Endodermal cell (in vitro differentiated cells): ENCODE data around the gene CRCP. TPM values are rescaled to one million over a fixed set of nuclear protein-coding genes. Genes with fewer than 3 reads are reported as not detected.

Experiments used
- DNase-seq: peaks from one replicate; pipeline ENCODE4 v3.0.0-alpha.2; 2017
- H3K27ac ChIP-seq: 2 replicates; pipeline ENCODE4 v1.5.1; 2013; ENCODE audit warnings: mild to moderate bottlenecking, low read depth, low read length, moderate library complexity
- H3K27me3 ChIP-seq: 2 replicates; pipeline ENCODE4 v1.6.1; 2013; ENCODE audit warnings: mild to moderate bottlenecking, low read length, moderate library complexity; ENCODE audit not compliant: insufficient read depth, control insufficient read depth, poor library complexity, severe bottlenecking
- H3K36me3 ChIP-seq: 2 replicates; pipeline ENCODE4 v1.7.0; 2013; ENCODE audit warnings: mild to moderate bottlenecking, low read length, moderate library complexity; ENCODE audit not compliant: control insufficient read depth, insufficient read depth
- H3K4me1 ChIP-seq: one replicate; pipeline ENCODE4 v1.7.0; 2013; ENCODE audit warnings: low read length; ENCODE audit not compliant: control insufficient read depth, insufficient read depth
- H3K4me3 ChIP-seq: 2 replicates; pipeline ENCODE4 v1.5.1; 2013; ENCODE audit warnings: mild to moderate bottlenecking, low read length, moderate library complexity
- H3K9ac ChIP-seq: 2 replicates; pipeline ENCODE4 v1.6.1; 2013; ENCODE audit warnings: mild to moderate bottlenecking, low read length, moderate library complexity; ENCODE audit not compliant: poor library complexity, severe bottlenecking; ENCODE audit errors: extremely low read depth
- H3K9me3 ChIP-seq: 2 replicates; pipeline ENCODE4 v1.6.1; 2013; ENCODE audit warnings: mild to moderate bottlenecking, low read length, moderate library complexity; ENCODE audit not compliant: control insufficient read depth
- H3K27ac Mint-ChIP-seq: 2 replicates; pipeline ENCODE4 v1.8.0; 2020; ENCODE audit warnings: mixed read lengths
- H3K27me3 Mint-ChIP-seq: 2 replicates; pipeline ENCODE4 v1.8.0; 2021; ENCODE audit warnings: mild to moderate bottlenecking, mixed read lengths; ENCODE audit not compliant: insufficient read depth
- H3K36me3 Mint-ChIP-seq: 2 replicates; pipeline ENCODE4 v1.8.0; 2020; ENCODE audit warnings: low read depth, mixed read lengths
- H3K4me1 Mint-ChIP-seq: 2 replicates; pipeline ENCODE4 v1.8.0; 2020; ENCODE audit warnings: mixed read lengths
- H3K4me3 Mint-ChIP-seq: 2 replicates; pipeline ENCODE4 v1.8.0; 2020; ENCODE audit warnings: mild to moderate bottlenecking, moderate library complexity, mixed read lengths
- H3K9me3 Mint-ChIP-seq: 2 replicates; pipeline ENCODE4 v1.8.0; 2020; ENCODE audit warnings: mild to moderate bottlenecking, mixed read lengths
- CTCF ChIP-seq: fragments of 200-600 bp; sonication (generic); conservative IDR thresholded peaks from 2 replicates; pipeline ENCODE4 v1.5.0; 2021; ENCODE audit warnings: antibody characterized with exemption, mild to moderate bottlenecking
- WGBS, 2 experiments: methylation state at CpG; one replicate each; pipeline versions ENCODE4 v1.1.5 to v1.1.7; 2013; ENCODE audit warnings: missing lambda C conversion rate in 2 of 2, mixed read lengths in 1 of 2; ENCODE audit not compliant: insufficient coverage in 1 of 2, insufficient read length in 1 of 2; 5-methylcytosine and 5-hydroxymethylcytosine counted together
- total RNA-seq, 2 donors: library from RNA; stranded (reverse); fragmentation: NEBNext Ultra II Directional in 1 of 2; extraction: Animal tissue kit (Norgen Biotek cat#: 25700) in 1 of 2; gene quantifications; 2 replicates in 1 of 2; 3 replicates in 1 of 2; pipeline ENCODE4 v1.2.1, GENCODE V29; 2021

CRCP gene
- total RNA-seq, 2 donors from 2014 or later: 25.9 to 27.8 TPM

- H3K9me3 ChIP-seq: peaks cover 6% of the 10 kb centered on the region
- Mint-ChIP-seq H3K9me3 (peaks cover 16% of the 10 kb centered on the region), H3K4me1 (peaks cover 13% of the 10 kb centered on the region), H3K36me3 (peaks cover 52% of the 10 kb centered on the region), H3K4me3 (no peak overlapping the region), H3K27me3 (no peaks in the 10 kb centered on the region), H3K27ac (no peak overlapping the region)
- DNase-seq: no peak
- H3K9ac ChIP-seq: no peak overlapping the region
- H3K27me3 ChIP-seq: no peaks in the 10 kb centered on the region
- WGBS, 2 experiments: 94% methylated on average over 3 of the region's 3 CpGs
- H3K4me1 ChIP-seq: no peaks in the 10 kb centered on the region
- H3K36me3 ChIP-seq: peaks cover 57% of the 10 kb centered on the region
- no peak for TF ChIP-seq CTCF
- no peak overlapping the region for H3K4me3 ChIP-seq
- no peak overlapping the region for H3K27ac ChIP-seq
Observed at GRCh38 chr7:66157060-66157459, 42.4 kb downstream of the CRCP start.

GRCh38 chr7:66162622-66163021, 48.0 kb downstream of the CRCP start:
- H3K4me1 Mint-ChIP-seq: no peaks in the 10 kb centered on the region
- Histone ChIP-seq H3K9ac (no peak overlapping the region), H3K4me3 (no peak overlapping the region), H3K27ac (no peak overlapping the region), H3K36me3 (peaks cover 10% of the 10 kb centered on the region), H3K4me1 (no peaks in the 10 kb centered on the region), H3K9me3 (peaks cover 6% of the 10 kb centered on the region), H3K27me3 (no peaks in the 10 kb centered on the region)
- H3K9me3 Mint-ChIP-seq: peaks cover 16% of the 10 kb centered on the region
- DNase-seq: no peak
- no peak overlapping the region for H3K27ac Mint-ChIP-seq
- H3K4me3 Mint-ChIP-seq: no peak overlapping the region
- H3K36me3 Mint-ChIP-seq: peaks cover 16% of the 10 kb centered on the region
- WGBS, 2 experiments: 95 to 100% methylated on average over 2 to 4 of the region's 4 CpGs
- TF ChIP-seq CTCF: no peak
- no peaks in the 10 kb centered on the region for H3K27me3 Mint-ChIP-seq

- Mint-ChIP-seq H3K4me3 (no peak overlapping the region), H3K9me3 (peaks cover 13% of the 10 kb centered on the region), H3K27ac (no peak overlapping the region), H3K4me1 (no peaks in the 10 kb centered on the region), H3K36me3 (peaks cover 13% of the 10 kb centered on the region), H3K27me3 (no peaks in the 10 kb centered on the region)
- DNase-seq: no peak
- Histone ChIP-seq H3K4me1 (no peaks in the 10 kb centered on the region), H3K27me3 (no peaks in the 10 kb centered on the region), H3K9ac (no peak overlapping the region), H3K27ac (no peak overlapping the region), H3K36me3 (peaks cover 6% of the 10 kb centered on the region), H3K4me3 (no peak overlapping the region), H3K9me3 (peaks cover 2% of the 10 kb centered on the region)
- no peak for TF ChIP-seq CTCF
- 89 to 95% methylated on average over 1 of the region's 1 CpG for WGBS, 2 experiments
Observed at GRCh38 chr7:66163186-66163610, 48.6 kb downstream of the CRCP start.
